Mesothelial cell of epicardium (in vitro differentiated cells): ENCODE results near the gene SNAP25. TPM values are rescaled to one million over a fixed set of nuclear protein-coding genes. Genes with fewer than 3 reads are reported as not detected.

Experiments used
- DNase-seq, 2 experiments: peaks; one replicate each; pipeline ENCODE4 v3.0.0; 2021; ENCODE audit warnings: low spot score in 2 of 2; ENCODE audit not compliant: unreplicated experiment in 2 of 2
- H3K27ac Mint-ChIP-seq: 2 replicates; pipeline ENCODE4 v1.8.0; 2021; ENCODE audit warnings: mixed read lengths
- H3K27me3 Mint-ChIP-seq: 2 replicates; pipeline ENCODE4 v1.8.0; 2021; ENCODE audit warnings: low read depth, mixed read lengths
- H3K36me3 Mint-ChIP-seq: 2 replicates; pipeline ENCODE4 v1.8.0; 2021; ENCODE audit warnings: mixed read lengths
- H3K4me1 Mint-ChIP-seq: 2 replicates; pipeline ENCODE4 v1.8.0; 2021; ENCODE audit warnings: mixed read lengths
- H3K4me3 Mint-ChIP-seq: 2 replicates; pipeline ENCODE4 v1.8.0; 2021; ENCODE audit warnings: mild to moderate bottlenecking, moderate library complexity, mixed read lengths
- H3K9me3 Mint-ChIP-seq: 2 replicates; pipeline ENCODE4 v1.8.0; 2021; ENCODE audit warnings: mixed read lengths
- total RNA-seq: library from RNA; stranded (reverse); gene quantifications from 3 replicates; pipeline ENCODE4 v1.2.1, GENCODE V29; 2021
- TF ChIP-seq, protein P1 (sequence below): fragments of 200-600 bp; sonication (generic); IDR thresholded peaks from one replicate; pipeline ENCODE4 v1.5.0; 2021; ENCODE audit warnings: antibody characterized with exemption; ENCODE audit not compliant: unreplicated experiment

Gene SNAP25
- total RNA-seq, 1 donor from 2014 or later: 5.0 TPM

DNA sequence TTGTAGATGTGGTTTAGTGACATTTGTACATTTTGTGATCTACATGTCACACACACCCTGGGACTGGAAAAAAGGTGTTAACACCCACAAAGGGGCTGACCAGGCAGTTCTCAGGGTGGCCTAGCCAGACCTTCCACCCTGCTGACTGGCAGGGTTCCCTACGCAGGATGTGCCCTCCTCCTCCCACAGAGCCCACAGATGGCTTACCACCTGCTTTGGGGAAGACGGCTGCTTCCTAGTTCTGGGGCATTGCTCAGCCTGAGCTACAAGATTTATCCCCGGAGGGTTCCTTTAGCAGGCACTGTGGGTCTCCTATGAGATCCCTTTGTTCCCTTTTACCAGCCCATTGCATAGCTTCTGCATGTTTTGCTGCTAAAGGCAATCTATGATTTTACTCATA is 35.1 kb downstream of the SNAP25 start:
- H3K36me3 Mint-ChIP-seq: no peaks in the 10 kb centered on the region
- H3K9me3 Mint-ChIP-seq: no peaks in the 10 kb centered on the region
- H3K27me3 Mint-ChIP-seq: peaks cover 30% of the 10 kb centered on the region
- no peaks in the 10 kb centered on the region for H3K4me1 Mint-ChIP-seq
- no peak overlapping the region for H3K27ac Mint-ChIP-seq
- no peak overlapping the region for H3K4me3 Mint-ChIP-seq
- DNase-seq: no peak
- TF ChIP-seq, protein P1, sequence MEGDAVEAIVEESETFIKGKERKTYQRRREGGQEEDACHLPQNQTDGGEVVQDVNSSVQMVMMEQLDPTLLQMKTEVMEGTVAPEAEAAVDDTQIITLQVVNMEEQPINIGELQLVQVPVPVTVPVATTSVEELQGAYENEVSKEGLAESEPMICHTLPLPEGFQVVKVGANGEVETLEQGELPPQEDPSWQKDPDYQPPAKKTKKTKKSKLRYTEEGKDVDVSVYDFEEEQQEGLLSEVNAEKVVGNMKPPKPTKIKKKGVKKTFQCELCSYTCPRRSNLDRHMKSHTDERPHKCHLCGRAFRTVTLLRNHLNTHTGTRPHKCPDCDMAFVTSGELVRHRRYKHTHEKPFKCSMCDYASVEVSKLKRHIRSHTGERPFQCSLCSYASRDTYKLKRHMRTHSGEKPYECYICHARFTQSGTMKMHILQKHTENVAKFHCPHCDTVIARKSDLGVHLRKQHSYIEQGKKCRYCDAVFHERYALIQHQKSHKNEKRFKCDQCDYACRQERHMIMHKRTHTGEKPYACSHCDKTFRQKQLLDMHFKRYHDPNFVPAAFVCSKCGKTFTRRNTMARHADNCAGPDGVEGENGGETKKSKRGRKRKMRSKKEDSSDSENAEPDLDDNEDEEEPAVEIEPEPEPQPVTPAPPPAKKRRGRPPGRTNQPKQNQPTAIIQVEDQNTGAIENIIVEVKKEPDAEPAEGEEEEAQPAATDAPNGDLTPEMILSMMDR: no peak

DNA sequence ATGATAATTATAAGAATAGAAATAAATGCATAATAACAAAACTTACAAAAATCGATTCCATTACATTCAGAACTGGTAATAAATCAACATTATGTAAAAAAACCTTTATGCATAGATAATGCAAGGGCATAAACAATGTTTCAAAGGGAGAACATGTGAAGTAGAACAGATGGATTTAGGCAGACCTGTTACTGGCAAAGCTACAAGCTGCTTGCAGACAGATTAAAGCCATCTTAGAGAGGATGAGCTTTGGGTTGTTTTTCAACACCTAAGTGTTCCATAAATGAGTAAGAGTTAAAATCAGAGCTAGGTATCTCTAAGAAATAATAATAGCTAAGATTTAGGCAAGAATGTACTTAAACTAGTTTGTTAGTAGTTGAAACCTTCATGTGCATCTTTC is 37.2 kb downstream of the SNAP25 start:
- H3K27me3 Mint-ChIP-seq: peaks cover 37% of the 10 kb centered on the region
- no peaks in the 10 kb centered on the region for H3K36me3 Mint-ChIP-seq
- TF ChIP-seq, protein P1: no peak
- DNase-seq: no peak
- H3K9me3 Mint-ChIP-seq: no peaks in the 10 kb centered on the region
- no peak overlapping the region for H3K4me3 Mint-ChIP-seq
- no peaks in the 10 kb centered on the region for H3K4me1 Mint-ChIP-seq
- H3K27ac Mint-ChIP-seq: no peak overlapping the region

DNA sequence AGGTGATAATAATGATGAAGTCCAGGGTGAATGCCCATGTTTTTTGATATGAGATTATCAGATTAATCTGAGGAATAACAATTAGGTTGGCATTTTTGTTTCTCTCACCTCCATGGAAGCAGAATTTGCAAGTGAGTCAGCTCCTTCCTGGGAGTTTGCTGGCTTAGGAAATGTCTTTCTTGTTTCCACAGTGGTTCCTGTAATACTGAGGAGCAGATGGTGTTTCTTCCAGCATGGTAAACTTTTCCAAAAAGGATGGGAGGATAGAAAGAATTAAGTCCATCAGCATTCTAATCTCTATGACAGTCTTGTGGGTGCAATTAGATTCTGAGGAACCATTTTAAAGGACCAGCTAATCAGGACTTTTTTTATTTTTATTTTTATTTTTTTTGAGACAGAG is 40.5 kb downstream of the SNAP25 start:
- H3K27me3 Mint-ChIP-seq: peaks cover 49% of the 10 kb centered on the region
- no peaks in the 10 kb centered on the region for H3K4me1 Mint-ChIP-seq
- DNase-seq: no peak
- TF ChIP-seq, protein P1: no peak
- H3K36me3 Mint-ChIP-seq: no peaks in the 10 kb centered on the region
- no peak overlapping the region for H3K4me3 Mint-ChIP-seq
- H3K9me3 Mint-ChIP-seq: no peaks in the 10 kb centered on the region
- no peak overlapping the region for H3K27ac Mint-ChIP-seq

DNA sequence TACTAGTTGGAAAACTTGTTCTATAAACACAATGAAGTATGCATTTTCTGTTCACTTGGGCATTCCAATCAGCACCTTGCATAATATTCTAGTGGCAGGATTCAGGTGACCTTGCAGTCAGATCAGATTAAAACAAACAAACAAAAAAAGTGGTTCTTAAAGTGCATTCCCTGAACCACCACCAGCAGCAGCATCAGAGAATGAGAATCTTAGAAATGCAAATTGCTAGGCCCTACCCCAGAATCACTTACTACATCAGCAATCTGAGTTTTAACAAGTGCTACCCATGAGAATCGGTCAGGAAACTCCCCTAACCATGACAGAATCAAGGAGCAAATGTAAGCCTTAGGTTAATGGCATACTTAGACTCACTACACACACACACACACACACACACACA is 41.7 kb downstream of the SNAP25 start:
- H3K4me3 Mint-ChIP-seq: no peak overlapping the region
- DNase-seq: no peak
- no peak overlapping the region for H3K27ac Mint-ChIP-seq
- H3K9me3 Mint-ChIP-seq: no peaks in the 10 kb centered on the region
- H3K27me3 Mint-ChIP-seq: peaks cover 46% of the 10 kb centered on the region
- no peaks in the 10 kb centered on the region for H3K4me1 Mint-ChIP-seq
- H3K36me3 Mint-ChIP-seq: no peaks in the 10 kb centered on the region
- TF ChIP-seq, protein P1: no peak

DNA sequence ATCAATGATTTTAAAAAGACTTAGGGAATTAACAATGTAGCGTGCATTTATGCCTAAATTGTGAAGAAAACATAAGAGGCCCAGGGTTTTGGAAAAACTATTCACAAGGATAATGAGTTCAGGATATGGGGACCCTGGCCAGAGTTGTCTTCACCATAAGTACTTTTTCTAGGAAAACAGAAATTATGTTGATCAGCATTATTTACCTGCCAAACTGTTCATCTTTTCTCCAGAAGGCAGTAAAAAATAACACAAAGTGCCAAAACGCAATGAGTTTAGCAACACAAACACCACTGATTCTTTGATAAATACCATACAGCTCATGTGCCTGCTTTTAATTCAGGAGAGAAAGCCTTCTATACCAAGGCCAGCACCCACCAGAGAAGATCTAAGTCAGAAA is 43.1 kb downstream of the SNAP25 start:
- H3K4me1 Mint-ChIP-seq: no peaks in the 10 kb centered on the region
- no peak overlapping the region for H3K27ac Mint-ChIP-seq
- no peaks in the 10 kb centered on the region for H3K9me3 Mint-ChIP-seq
- DNase-seq: no peak
- no peak overlapping the region for H3K4me3 Mint-ChIP-seq
- H3K36me3 Mint-ChIP-seq: no peaks in the 10 kb centered on the region
- peaks cover 48% of the 10 kb centered on the region for H3K27me3 Mint-ChIP-seq
- TF ChIP-seq, protein P1: no peak
